HG02840 (cell line): Measurements from ENCODE around the gene PRR23E.

ENCODE experiments used
- ATAC-seq: cut with Tn5 transposase; IDR thresholded peaks from one replicate; pipeline ENCODE4 v1.9.1; 2021; ENCODE audit warnings: mild to moderate bottlenecking, moderate library complexity, moderate number of reproducible peaks; ENCODE audit not compliant: unreplicated experiment, low FRiP score

The PRR23E gene

DNA sequence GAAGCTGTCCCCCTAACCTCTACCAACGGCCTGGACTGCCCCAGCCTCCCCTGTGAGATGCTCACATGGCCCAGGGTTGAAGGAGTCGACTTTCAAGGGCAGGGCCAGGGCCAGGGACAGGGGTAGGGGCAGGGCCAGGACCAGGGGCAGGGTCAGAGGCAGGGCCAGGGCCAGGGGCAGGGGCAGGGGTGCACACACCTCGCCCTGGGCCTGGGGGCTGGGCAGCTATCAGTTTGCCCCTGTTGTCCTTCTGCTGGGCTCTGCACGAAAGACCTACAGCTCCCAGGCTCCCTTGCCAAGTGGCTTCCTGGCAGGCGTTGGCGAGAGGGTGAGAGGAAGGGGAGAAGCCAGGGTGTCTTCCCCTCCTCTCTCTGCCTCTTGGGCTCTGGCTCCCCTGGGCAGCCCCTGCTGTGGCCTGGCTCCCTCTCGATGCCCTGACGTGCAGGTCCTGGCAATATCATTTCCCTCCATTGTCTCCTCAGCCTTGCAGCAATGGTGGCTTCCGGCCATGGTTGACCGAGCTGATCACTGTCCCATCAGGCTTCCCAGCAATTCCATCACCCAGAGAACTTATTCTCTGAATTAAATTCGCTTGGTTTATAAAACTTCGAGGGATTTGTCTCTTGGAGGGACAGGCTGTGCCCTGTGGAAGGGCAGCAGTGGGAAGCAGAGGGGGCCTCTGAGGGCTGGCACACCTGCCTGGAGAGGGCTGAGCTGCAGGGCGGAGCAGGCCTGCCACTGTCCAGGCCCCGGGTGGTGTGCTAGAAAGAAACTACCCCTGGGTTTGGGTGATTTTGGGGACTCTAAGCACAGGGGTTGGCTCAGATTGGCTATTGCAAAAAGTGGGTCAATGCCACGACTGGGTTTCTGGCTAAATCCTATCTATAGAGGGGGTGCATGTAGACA is 13.9 kb downstream of the PRR23E start:
- no peak for ATAC-seq

DNA sequence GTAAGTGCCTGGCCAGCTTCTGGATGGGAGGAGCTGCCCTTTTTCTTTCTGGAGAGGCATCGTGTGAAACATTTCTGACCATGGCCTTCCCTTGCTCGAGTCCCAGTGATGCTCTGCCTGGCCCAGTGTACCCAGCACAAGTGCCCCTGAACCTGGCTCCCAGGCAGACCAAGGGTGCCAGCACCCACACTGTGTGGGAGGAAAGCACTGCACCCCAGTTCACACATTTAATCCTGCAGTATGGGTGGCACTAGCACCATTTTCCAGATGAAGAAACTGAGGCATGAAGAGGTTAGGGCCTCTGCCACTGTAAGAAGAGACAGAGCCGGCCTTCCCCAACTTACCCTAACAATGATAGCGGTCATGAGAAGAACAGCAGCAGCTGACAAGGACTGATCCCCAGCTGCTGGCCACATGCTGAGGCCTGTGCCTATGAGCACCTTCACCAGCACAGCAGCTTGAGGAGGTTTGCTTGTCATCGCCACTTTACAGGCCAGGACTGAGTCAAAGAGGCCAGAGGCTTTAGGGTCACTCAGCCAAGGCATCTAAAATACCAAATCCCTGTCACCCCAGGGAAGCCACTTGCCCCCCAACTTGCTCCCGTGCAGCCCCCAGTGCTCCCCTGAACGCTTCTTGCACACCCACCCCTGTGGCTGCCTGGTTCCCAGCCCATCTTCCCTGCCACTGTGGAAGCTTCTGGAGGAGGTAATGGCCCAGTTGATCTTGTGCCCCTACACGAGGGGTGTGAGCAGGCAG is 15.0 kb downstream of the PRR23E start:
- no peak for ATAC-seq

DNA sequence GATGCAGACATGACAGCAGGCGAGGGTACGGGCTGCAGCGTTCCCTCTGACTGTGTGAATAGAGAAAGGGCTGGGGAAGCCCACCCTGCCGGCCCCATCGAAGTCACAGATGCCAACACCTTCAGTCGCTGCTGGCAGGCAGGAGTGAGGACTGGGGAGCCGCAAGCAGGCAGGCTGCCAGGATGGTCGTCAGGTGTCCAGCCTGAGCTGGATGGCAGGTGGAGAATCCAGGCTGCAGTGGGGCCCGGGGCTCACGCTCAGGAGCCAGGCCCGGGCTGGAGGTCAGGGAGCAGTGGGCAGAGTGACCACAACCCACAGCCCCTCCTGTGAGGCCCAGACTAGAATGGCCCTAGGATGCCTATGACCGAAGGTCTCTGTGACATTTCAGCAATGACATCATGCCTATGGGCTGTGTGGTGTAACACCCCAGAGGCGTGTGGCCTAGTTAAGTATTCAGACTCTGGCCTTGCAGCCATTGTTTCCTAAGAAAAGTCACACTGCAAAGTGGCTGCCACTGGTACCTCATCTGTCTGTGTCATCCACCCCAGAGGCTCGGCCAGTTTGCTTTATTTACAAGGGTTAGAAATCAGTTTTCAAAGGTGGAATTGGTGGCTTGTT is 15.7 kb downstream of the PRR23E start:
- no peak for ATAC-seq

DNA sequence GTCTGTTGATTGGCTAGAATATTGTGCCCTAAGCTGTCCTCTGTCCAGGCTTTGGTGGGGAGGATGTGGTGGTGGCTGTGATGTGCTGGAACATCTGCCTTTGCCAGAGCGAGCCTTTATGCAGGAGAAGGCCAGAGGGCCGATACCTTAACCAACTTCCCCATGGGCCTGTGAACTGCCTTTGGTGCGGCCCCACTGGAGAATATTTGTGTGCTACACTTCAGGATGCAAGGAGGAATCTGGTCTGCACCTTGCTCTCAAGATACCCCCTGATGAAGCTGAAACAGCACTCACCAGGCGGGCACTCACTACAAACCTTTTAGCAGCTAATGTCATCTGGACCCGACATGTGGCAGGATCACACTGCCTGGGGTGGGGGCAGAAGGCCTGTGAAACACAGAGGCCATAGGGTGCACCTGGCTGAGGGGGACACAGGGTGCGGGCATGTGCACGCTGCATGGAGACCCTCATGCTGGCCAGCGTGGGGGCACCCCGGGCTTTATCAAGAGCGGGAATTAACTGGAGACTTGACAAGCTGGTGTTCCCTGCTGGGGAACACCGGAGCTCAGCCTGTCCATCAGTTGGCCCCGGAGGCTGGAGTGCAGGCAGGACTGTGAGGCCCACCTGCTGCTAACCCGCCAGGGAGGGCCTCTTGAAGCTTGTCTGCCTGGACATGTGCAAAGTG is 16.4 kb downstream of the PRR23E start:
- no peak for ATAC-seq

DNA sequence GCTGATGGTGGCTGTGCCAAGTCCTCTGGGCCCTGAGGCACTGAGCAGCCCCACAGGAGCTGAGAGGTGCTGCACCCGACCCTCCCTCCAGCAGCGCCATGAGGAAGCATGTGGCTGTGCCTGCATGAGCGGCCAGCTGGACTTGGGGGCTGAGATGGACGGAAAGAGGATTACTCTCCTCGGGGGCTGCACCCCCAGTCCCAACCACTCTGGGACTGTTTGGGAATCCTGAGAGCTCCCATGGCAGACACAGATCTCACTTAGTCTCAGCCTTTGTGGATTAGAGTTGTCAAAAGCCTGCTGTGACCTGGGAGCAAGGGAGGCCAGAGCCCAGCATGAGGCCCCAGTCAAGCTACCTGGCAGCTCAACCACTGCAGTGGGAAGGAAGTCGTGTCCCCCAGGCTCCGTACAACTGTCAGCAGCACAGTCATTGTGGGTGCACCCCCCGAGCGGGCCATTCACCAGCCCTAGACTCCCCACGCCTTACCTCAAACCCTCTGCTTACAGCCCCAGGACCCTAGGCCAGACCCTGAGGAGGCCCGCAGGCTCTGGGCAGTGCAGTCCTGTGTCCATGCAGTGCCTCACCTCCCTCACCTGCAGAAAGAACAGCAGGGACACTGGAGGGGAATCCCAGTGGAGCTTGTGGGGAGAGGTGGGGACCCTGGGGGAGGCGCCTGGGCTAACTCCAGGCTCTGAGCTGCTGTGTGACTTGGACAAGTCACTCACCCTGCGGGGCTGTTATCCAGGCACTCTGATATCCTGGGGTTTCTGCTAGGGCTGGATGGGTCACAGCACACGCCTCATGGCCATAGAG is 17.1 kb downstream of the PRR23E start:
- no peak for ATAC-seq

DNA sequence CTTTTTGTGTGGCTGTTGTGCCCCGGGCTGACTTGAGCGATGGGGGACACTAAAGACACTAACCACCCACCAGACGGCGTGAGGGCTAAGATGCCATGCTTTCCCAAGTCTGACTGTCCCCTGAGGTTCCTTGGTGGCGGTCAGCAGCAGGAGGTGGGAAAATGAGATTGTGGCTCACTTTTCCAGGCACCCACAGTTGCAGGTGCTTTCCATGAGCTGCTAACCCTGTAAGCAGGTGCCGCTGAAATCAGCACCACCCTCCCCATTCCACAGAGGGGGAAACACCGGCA is 17.7 kb downstream of the PRR23E start:
- ATAC-seq, result no peak

DNA sequence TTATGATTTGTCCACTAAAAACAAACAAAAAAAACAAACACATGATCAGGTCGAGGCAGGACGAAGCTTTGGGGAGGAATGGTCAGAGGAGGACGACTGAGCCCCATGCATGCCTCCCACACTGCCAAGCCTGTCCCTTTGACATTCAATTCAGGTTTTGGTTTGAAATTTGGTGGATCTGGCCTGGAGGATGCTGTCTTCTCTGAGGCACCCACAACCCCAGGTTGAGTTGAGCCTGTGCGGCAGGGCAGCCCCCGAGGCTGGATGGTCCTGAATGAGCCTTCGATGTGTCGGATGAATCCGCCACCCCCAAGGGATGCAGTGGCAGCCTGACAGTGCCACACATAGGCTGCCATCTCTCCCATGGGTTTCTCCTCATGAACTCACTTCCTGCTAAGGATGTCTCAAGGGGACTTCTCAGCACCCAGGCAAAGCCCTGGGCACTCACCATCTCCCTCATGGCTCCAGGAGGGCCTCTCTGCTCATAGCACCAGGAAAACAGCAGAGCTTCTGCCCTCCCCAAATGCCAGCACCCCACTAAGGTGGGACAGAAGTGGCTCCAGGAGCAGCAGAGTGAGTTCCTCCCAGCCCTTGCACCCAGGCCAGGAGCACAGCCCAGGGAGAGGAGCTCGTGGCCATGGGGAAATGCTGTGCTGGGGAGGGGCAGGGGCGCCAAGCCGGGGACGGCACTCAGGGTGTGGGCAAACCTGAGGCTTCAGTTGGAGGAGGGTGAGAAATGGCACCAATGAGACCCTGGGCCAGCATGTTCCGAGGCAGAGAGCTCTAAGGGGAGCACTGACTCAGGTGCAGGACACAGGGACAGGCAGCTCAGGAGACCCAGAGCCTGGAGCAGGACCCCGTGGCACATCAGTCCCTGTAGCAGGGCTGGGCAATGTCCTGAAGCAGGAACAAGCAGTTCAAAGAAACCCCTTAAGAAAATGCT is 18.5 kb downstream of the PRR23E start:
- ATAC-seq, result no peak

DNA sequence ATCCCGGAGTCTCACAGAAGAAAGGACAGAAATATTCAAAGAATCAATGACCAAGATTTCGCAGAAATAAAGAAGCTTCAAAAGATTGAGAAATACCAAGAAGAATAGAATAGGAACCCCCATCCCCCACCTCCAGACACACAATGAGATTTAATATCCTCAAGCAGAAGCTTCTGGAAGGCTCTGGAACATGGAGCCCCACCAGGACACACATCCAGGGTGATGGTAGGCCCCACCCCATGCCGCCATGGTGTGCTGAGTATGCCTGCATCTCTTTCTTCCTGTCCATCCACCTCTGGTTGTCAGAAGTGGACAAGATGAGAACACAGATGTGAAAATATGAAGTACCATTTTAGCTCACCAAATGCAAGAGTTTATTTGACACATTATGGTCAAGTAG is 19.3 kb downstream of the PRR23E start:
- ATAC-seq, result no peak

DNA sequence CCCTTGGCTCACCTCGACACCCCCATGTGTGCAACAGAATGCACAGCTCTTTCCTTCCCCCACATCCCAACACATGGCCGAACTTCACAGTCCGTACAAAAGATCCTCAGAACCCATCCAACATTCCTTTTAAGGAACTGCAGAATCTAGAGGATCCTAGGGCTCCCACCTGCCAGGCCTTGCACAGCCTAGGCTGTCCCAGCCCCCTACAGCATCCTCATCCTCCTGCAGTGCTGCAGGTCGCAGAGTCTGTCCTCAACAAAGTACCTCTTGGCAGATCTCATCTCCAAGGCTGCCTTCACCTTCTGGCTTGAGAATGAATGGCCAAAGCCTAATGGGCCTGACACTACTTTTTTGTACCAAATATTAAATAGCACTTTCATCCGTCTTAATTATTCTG is 19.8 kb downstream of the PRR23E start:
- ATAC-seq, result no peak

DNA sequence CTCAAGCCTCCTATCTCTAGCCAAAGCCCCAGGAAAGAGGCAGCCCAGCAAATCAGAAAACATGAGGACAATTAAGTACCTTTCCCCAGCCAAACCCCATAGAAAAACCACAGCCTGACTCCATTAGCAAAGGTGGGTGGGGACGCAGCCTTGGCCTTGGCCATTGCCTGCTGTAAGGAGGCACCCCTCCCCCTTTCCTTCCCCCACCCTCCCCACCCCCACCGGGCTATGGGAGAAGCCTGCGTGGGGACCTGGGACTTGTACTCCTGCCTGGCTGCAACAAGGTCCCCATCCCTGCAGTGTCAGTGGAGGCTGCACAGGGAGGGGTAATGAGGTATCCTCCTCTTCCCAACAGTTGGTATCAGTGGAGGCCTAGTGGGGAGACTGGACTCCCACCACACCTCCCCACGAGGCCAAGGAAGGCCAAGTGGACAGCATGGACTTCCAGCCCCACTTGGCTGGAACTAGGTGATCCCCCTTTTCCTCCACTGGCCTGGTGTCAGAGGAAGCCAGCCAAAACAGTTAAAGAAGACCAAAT is 20.5 kb downstream of the PRR23E start:
- ATAC-seq, result no peak

DNA sequence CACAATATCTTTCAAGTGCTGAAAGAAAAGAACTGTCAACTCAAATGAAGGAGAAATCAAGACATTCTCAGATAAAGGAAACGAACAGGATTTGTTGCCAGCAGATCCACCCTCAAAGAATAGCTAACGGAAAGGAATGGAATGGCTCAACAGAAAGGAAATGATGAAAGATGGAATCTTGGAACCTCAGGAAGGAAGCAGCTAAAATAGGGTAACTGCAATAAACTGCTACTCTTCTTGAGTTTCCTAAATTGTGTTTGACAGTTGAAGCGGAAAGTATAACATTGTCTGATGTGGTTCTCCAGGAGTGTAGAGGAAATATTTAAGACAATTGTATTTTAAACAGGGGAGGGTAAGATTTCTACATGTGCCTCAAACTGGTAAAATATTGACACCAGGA is 22.0 kb downstream of the PRR23E start:
- ATAC-seq, result no peak

DNA sequence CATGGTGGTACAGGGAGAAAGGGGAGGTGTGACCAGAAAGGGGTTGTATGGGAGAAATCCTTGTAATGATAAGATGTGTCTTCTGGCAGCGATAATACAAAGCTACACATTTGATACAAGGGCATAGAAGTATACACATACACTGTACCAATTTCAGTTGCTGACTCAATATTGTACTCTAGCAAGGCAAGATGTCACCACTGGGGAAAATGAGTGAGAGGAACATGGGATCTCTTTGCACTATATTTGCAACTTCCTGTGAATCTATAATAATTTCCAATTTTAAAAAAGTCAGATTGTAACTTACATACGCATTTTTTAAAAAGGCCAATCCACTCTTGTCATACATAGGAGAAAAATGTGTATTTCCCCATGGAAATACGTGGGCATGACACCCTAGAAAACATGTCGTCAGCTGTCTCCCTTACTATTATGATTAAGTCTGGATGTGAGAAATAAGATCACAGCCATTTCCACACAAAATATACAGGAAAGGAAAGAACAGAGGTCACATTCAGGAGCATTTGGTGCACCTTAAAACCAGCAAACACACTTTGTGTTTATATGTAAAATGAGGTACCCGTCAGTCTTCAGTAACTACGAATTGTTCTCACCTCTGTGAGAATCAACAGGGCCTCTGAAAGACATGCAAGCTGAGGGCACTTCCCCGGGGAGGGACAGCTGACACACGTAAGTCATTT is 22.9 kb downstream of the PRR23E start:
- no peak for ATAC-seq

DNA sequence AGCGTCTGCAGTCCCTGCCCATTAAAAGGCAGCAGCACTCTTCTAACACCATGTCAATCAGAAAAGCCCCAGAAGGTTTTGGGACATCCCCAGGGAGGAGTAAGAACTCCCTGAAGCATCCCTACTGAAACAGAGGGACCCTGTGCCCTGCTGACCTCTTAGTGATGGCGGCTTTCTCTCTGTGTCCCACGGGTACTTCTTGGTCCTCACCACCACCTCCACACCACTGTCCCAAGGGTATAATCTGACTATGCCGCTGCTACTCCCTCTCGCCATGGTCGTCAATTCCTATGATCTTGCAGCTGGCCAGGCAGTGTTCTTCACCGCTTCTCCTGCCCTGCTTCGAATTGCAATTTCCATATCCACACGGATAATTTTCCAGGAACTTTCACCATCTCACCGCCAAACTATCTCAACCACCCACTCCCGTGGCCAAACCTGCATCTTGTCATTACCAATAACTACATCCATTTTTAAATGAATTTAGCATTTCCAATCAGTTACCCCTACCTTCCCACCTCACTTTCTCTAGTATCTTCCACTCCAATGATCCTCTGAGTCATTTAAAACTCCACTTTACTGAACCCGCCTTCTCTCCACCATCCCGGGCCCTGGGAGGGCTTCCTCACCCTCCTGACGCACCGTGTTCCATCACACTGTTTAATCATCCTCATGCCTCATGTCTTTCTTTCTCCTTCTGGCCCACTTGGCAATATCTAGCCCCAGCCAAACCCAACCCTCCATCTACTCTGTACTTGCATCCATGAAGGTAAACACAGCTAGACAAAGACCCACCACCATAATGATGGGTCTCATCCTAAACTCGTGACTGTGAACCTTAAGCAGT is 23.7 kb downstream of the PRR23E start:
- no peak for ATAC-seq

DNA sequence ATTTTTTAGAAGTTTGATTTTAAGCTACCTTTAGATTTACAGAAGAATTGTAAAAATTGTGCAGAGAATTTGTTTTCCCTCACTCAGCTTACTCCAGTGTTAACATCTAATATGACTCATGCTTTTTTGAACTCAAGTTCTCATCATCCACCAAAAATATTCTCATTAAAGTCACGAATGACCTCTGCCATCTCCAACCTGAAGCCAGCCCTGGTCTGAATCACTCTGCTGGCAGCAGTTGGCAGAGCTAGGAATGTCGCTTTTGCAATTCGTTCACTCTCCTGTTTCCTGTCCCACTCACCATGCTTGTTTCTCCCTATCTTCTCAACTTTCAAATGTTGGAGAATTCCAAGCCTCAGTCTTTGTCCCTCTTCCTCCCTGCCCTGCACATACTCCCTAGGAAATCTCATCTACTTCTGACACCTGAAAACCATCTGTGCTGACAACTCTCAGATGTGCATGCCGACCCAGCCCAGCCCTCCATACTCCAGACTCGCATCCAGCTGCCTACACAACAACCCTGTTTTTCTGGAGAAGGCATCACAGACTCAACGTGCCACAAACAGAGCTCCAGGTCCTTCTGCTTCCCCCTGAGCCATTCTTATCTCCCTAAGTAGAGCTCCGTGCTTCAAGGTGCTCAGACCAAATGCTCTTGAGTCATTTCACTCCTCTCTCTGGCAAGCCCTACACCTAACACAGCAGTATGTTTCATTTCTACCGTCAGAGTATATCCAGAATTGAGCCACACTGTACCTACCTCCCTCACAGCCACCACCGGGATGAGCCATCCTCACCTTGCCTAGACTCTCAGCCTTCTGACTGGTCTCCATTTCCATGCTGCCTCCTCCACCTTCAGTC is 24.9 kb downstream of the PRR23E start:
- no peak for ATAC-seq

DNA sequence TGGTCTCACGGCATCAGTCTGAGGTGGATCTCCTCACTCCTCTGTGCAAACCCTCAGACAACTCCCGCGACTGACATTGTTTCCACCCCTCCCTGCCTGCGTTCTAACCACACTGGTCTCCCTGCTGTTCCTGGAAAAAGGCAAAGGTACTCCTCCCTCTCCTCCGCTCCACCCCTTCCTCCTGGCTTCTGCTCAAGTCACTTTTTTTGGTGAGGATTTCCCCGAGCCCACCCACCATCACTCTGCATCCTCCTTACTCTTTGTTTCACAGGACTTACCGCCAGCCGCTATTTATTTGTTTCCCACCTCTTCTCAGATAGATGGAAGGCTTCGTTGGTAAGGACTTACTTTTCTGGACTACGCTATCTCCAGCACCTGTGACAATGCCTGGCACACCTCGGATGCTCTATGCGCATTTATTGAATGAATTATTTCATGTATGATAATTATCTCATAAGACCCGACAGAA is 25.6 kb downstream of the PRR23E start:
- no peak for ATAC-seq

DNA sequence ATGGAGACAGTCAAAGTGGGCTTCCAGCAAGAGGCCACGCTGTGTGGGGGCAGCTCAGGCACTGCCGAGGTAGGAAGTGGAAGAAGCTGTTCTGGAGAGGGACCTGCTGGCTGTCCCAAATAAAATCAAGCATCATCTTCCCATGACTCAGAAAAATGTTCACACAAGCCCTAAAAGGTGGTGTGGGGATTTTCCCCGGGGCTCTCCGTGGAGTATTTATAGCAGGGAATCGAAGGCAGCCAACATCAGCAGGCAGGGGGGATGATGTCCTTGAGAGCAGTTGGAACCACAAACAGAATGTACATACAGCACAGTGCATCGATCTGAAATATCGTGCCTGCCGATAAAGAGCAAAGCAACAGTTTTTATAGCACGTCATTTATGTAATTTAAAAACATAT is 27.6 kb downstream of the PRR23E start:
- no peak for ATAC-seq
